ENCODE data around the gene CCDC148. TPM values are rescaled to one million over a fixed set of nuclear protein-coding genes. Genes with fewer than 3 reads are reported as not detected.

Gene CCDC148
- total and polyA plus RNA-seq, 2 donors (not counting 3 experiments of a cell fraction or from before 2014, with no cell fraction given), result 0.04 to 0.69 TPM

- H3K27me3 ChIP-seq (ENCODE audit: control insufficient read depth in 2 of 2, insufficient read depth in 2 of 2, low read length in 2 of 2), result peaks cover 4 to 16% of the 10 kb centered on the region in 2 experiments
- H4K20me1 ChIP-seq (replicated peaks; ENCODE audit: control insufficient read depth, extremely low read depth, insufficient read depth, low read length), result no peaks in the 10 kb centered on the region
- no peak overlapping the region for H3K9ac ChIP-seq (replicated peaks; ENCODE audit: extremely low read depth, insufficient read depth, low read length)
- H3K79me2 ChIP-seq (ENCODE audit: control insufficient read depth, insufficient read depth, low read length), result no peaks in the 10 kb centered on the region
- H3K36me3 ChIP-seq (ENCODE audit: control insufficient read depth in 2 of 2, extremely low read depth in 1 of 2, insufficient read depth in 2 of 2, low read length in 2 of 2), result no peaks in the 10 kb centered on the region
- H3K4me3 ChIP-seq (replicated peaks in 1 of 3; ENCODE audit: insufficient read depth in 1 of 3, low read depth in 1 of 3, low read length in 3 of 3), result no peak overlapping the region
- no peaks in the 10 kb centered on the region for H3K4me1 ChIP-seq (ENCODE audit: control insufficient read depth, extremely low read depth, insufficient read depth, low read length)
- H3K4me2 ChIP-seq (ENCODE audit: insufficient read depth, low read length), result no peak overlapping the region
- FAIRE-seq, result no peak
- no peak overlapping the region for H3K27ac ChIP-seq (ENCODE audit: insufficient read depth, low read depth, low read length)
- ChIA-PET CTCF (no interaction called here), POLR2A (no interaction called here)
- H3K9me3 ChIP-seq (replicated peaks; ENCODE audit: control insufficient read depth, insufficient read depth, low read length), result no peaks in the 10 kb centered on the region
- BruUV-seq (replicated peaks), result no TSS peak
- H2AFZ ChIP-seq (ENCODE audit: low read depth, low read length), result no peak overlapping the region
- no peak for TF ChIP-seq POLR2AphosphoS5 (IDR thresholded peaks at IDR 0.05; ENCODE audit: insufficient read depth, low read depth, low read length)
- no peak for TF ChIP-seq GATA2 (IDR thresholded peaks at IDR 0.05; ENCODE audit: insufficient read depth, insufficient read length, low read depth, low read length)
- no peak for TF ChIP-seq MYC (IDR thresholded peaks at IDR 0.05; ENCODE audit: low read depth, low read length)
- no peak for TF ChIP-seq MAX (IDR thresholded peaks at IDR 0.05; ENCODE audit: insufficient read depth, insufficient read length)
- no peak for TF ChIP-seq JUN (IDR thresholded peaks at IDR 0.05; ENCODE audit: borderline replicate concordance, insufficient read depth, insufficient read length, low read depth)
- no peak for TF ChIP-seq FOS (IDR thresholded peaks at IDR 0.05; ENCODE audit: borderline replicate concordance, insufficient read depth, low read length)
- no peak for TF ChIP-seq EZH2 (IDR thresholded peaks at IDR 0.05; ENCODE audit: borderline replicate concordance, low read depth, low read length, severe bottlenecking)
- no peak for TF ChIP-seq CTCF (IDR thresholded peaks at IDR 0.05; ENCODE audit: extremely low read depth in 1 of 2, insufficient read depth in 1 of 2, low read depth in 1 of 2, low read length in 2 of 2)
- TF ChIP-seq POLR2A (IDR thresholded peaks at IDR 0.05; ENCODE audit: low read depth, low read length), result no peak
- H3K9me1 ChIP-seq (replicated peaks; ENCODE audit: control insufficient read depth, extremely low read depth, insufficient read depth, low read length), result no peaks in the 10 kb centered on the region
- dilution Hi-C loops (cut with MboI; ENCODE audit: extremely low pct_ligation_motif_present, low sequenced_read_pairs), result no loop called here
- DNase-seq (ENCODE audit: low read depth, low spot score), result no peak
- intact Hi-C loops (cut with micrococcal nuclease), result no loop called here
Measured at GRCh38 chr2:158405341-158405740, 51.2 kb downstream of the CCDC148 start.

Data from endothelial cell of umbilical vein (primary cell).